DMS53 treated with DMSO at 0.1 percent for 48 hours (cell line): ENCODE data around the gene PDE4D.

Experiments used
- DNase-seq: peaks from one replicate; lab custom pipeline; 2025; ENCODE audit not compliant: unreplicated experiment; lab: John Stamatoyannopoulos, UW

Gene PDE4D

GRCh38 chr5:59037041-59037440 is 856.5 kb downstream of the PDE4D start:
- no peak for DNase-seq

GRCh38 chr5:59036274-59036961 is 857.1 kb downstream of the PDE4D start:
- DNase-seq: peak; percentile 55

- DNase-seq: no peak
Observed at GRCh38 chr5:59035681-59036080, 857.8 kb downstream of the PDE4D start.

GRCh38 chr5:59034498-59035186 is 858.9 kb downstream of the PDE4D start:
- DNase-seq: peak; percentile 47

GRCh38 chr5:59027145-59027907 is 866.2 kb downstream of the PDE4D start:
- no peak for DNase-seq

- peak; percentile 17 for DNase-seq
Observed at GRCh38 chr5:59025734-59026133, 867.8 kb downstream of the PDE4D start.

GRCh38 chr5:59021837-59022514 is 871.5 kb downstream of the PDE4D start:
- DNase-seq: peak; percentile 74

- DNase-seq: peak; percentile 85
Observed at GRCh38 chr5:59021286-59021673, 872.2 kb downstream of the PDE4D start.

- peak; percentile 62 for DNase-seq
Observed at GRCh38 chr5:59020611-59021285, 872.8 kb downstream of the PDE4D start.

GRCh38 chr5:59019078-59019477 is 874.4 kb downstream of the PDE4D start:
- no peak for DNase-seq

GRCh38 chr5:59016925-59017324 is 876.6 kb downstream of the PDE4D start:
- DNase-seq: no peak

- DNase-seq: no peak
Observed at GRCh38 chr5:59008816-59009473, 884.6 kb downstream of the PDE4D start.

GRCh38 chr5:59007460-59008063 is 886.0 kb downstream of the PDE4D start:
- DNase-seq: no peak

- DNase-seq: no peak
Observed at GRCh38 chr5:59005934-59006701, 887.4 kb downstream of the PDE4D start.

- no peak for DNase-seq
Observed at GRCh38 chr5:59003641-59004040, 889.9 kb downstream of the PDE4D start.

- DNase-seq: no peak
Observed at GRCh38 chr5:59003124-59003523, 890.4 kb downstream of the PDE4D start.

- no peak for DNase-seq
Observed at GRCh38 chr5:59002162-59002825, 891.2 kb downstream of the PDE4D start.

GRCh38 chr5:59001716-59002115 is 891.8 kb downstream of the PDE4D start:
- DNase-seq: no peak

GRCh38 chr5:59001154-59001553 is 892.4 kb downstream of the PDE4D start:
- DNase-seq: no peak
